Neural progenitor cell (in vitro differentiated cells): Measurements from ENCODE around the gene ULK4.

Source experiments
- EZH2 ChIP-seq: fragments of 200-600 bp; sonication (generic); IDR thresholded peaks from 2 replicates; pipeline ENCODE4 v1.6.1; 2017; ENCODE audit warnings: antibody characterized with exemption, mild to moderate bottlenecking, moderate library complexity
- EZH2phosphoT487 ChIP-seq: fragments of 200-600 bp; sonication (generic); IDR thresholded peaks from 2 replicates; pipeline ENCODE4 v1.6.1; 2017; ENCODE audit warnings: antibody characterized with exemption
- TF ChIP-seq, protein P1 (sequence below): fragments of 200-600 bp; sonication (generic); IDR thresholded peaks from 2 replicates; pipeline ENCODE4 v1.5.1; 2017; ENCODE audit warnings: antibody characterized with exemption, mild to moderate bottlenecking

DNA sequence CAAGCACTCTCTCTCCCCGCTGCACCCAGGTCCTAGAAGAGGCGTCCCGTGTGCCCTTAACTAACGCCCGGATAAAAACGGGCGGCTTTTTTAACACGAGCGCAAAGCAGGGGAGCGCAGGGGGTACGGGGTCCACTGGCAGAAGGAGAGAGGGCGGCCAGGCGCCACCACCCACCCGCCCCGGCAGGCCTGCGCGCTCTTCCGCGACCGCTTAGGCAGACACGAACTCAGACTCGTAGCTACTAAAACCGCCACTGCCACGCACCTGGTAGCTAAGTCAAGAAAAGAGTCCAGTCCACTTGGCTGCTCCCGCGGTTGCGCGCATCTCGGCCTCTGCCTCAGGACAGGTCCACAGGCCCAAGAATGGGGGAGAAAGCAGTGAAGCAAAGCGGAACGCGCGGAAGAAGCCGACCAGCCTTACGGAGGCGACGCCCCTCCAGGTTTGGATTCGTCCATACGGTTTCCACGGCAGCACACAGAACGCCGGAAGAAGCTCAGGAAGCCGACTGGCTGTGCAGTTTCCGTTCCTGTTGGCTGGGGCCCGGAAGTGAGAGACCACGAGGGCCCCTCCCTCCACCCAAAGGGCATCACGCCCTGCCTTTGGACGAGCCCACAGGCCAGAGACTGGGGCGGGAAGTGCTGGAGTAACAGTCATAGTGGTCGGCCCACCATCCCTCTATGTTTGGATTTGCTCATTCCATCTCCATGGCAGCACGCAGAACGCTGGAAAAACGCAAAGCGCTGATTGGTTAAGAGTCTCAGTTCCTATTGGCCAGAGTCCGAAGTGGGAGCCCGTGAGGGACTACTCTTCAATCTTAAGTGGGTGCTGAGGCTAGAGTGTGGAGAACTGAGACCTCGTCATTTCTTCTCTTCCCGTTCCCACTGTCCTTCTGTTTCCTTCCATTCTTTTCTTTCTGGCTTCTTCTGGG, at the start of gene ULK4:
- TF ChIP-seq, protein P1, sequence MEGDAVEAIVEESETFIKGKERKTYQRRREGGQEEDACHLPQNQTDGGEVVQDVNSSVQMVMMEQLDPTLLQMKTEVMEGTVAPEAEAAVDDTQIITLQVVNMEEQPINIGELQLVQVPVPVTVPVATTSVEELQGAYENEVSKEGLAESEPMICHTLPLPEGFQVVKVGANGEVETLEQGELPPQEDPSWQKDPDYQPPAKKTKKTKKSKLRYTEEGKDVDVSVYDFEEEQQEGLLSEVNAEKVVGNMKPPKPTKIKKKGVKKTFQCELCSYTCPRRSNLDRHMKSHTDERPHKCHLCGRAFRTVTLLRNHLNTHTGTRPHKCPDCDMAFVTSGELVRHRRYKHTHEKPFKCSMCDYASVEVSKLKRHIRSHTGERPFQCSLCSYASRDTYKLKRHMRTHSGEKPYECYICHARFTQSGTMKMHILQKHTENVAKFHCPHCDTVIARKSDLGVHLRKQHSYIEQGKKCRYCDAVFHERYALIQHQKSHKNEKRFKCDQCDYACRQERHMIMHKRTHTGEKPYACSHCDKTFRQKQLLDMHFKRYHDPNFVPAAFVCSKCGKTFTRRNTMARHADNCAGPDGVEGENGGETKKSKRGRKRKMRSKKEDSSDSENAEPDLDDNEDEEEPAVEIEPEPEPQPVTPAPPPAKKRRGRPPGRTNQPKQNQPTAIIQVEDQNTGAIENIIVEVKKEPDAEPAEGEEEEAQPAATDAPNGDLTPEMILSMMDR = no peak
- TF ChIP-seq EZH2 = no peak
- no peak for TF ChIP-seq EZH2phosphoT487
